ENCODE results near the gene FBXO9. TPM values are rescaled to one million over a fixed set of nuclear protein-coding genes. Genes with fewer than 3 reads are reported as not detected.
"Not testable (repeated sequence)": the region's sequence is repeated elsewhere in the genome, so short reads cannot be mapped to it uniquely, and the experiment has no call there.

Gene FBXO9
- total RNA-seq, 1 donor from 2014 or later, result 80.2 TPM

DNA sequence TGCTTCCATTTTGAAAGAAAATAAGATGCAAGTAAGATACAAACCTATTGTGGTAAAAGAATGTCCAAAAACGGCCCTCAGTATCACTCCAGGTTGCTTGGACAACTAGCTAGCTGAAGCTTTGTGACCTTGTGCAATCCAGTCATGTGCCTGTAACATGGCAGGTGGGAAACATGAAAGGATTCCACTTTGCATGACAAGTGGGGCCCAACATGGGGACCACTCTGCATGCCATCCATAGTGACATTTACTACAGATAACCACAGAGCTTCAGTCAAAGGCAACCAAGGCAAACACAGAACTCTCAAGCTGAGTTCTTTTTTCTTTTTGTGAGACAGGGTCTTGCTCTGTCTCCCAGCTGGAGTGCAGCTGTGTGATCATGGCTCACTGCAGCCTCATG is 15.8 kb upstream of the FBXO9 start:
- FAIRE-seq, result no peak
- Histone ChIP-seq H3K36me3 (ENCODE audit: insufficient read depth, low read length) (no peaks in the 10 kb centered on the region), H3K4me2 (ENCODE audit: low read length) (peak overlapping the region; percentile 83), H3K27ac (ENCODE audit: low read depth, low read length) (peak overlapping the region; percentile 98), H3K79me2 (ENCODE audit: insufficient read depth, low read length) (peaks cover 69% of the 10 kb centered on the region), H3K4me3 (ENCODE audit: insufficient read depth, low read depth, low read length) (no peak overlapping the region), H3K4me1 (ENCODE audit: insufficient read depth, low read length) (peaks cover 30% of the 10 kb centered on the region), H4K20me1 (ENCODE audit: insufficient read depth, low read length) (no peaks in the 10 kb centered on the region), H3K27me3 (ENCODE audit: insufficient read depth, low read length) (no peaks in the 10 kb centered on the region), H3K9me3 (ENCODE audit: insufficient read depth, low read depth, low read length) (no peaks in the 10 kb centered on the region), H2AFZ (ENCODE audit: low read depth, low read length) (no peak overlapping the region), H3K9ac (ENCODE audit: low read length) (no peak overlapping the region)
- no peak for TF ChIP-seq EZH2 (IDR thresholded peaks at IDR 0.05; ENCODE audit: insufficient read depth, low read length)
- TF ChIP-seq, protein P1, sequence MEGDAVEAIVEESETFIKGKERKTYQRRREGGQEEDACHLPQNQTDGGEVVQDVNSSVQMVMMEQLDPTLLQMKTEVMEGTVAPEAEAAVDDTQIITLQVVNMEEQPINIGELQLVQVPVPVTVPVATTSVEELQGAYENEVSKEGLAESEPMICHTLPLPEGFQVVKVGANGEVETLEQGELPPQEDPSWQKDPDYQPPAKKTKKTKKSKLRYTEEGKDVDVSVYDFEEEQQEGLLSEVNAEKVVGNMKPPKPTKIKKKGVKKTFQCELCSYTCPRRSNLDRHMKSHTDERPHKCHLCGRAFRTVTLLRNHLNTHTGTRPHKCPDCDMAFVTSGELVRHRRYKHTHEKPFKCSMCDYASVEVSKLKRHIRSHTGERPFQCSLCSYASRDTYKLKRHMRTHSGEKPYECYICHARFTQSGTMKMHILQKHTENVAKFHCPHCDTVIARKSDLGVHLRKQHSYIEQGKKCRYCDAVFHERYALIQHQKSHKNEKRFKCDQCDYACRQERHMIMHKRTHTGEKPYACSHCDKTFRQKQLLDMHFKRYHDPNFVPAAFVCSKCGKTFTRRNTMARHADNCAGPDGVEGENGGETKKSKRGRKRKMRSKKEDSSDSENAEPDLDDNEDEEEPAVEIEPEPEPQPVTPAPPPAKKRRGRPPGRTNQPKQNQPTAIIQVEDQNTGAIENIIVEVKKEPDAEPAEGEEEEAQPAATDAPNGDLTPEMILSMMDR (IDR thresholded peaks at IDR 0.05; ENCODE audit: insufficient read depth, low read depth, low read length), result no peak
- no peak for DNase-seq (ENCODE audit: low read depth)
- H3K27ac Mint-ChIP-seq (ENCODE audit: unreplicated experiment), result peak overlapping the region; percentile 30
- H3K27me3 Mint-ChIP-seq (ENCODE audit: low read depth, unreplicated experiment), result no peaks in the 10 kb centered on the region
- peaks cover 36% of the 10 kb centered on the region for H3K4me1 Mint-ChIP-seq (ENCODE audit: low read depth, unreplicated experiment)
- H3K9me3 Mint-ChIP-seq (ENCODE audit: unreplicated experiment), result no peaks in the 10 kb centered on the region
- no peak overlapping the region for H3K4me3 Mint-ChIP-seq (ENCODE audit: unreplicated experiment)
- H3K36me3 Mint-ChIP-seq (ENCODE audit: low read depth, unreplicated experiment), result peaks cover 4% of the 10 kb centered on the region

DNA sequence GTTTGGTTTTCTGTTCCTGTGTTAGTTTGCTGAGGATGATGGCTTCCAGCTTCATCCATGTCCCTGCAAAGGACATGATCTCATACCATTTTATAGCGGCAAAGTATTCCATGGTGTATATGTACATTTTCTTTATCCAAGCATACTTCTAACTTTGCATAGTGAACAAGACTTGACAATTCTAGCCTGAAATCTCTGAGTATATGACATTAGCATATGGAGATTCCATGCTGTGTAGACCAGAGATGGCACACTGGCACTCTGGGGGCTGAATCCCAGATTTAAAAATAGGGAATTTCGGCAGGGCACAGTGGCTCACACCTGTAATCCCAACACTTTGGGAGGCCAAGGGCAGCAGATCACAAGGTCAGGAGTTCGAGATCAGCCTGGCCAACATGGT is 13.1 kb upstream of the FBXO9 start:
- H3K9ac ChIP-seq (ENCODE audit: low read length); H3K36me3 Mint-ChIP-seq (ENCODE audit: low read depth, unreplicated experiment); FAIRE-seq; DNase-seq (ENCODE audit: low read depth); H3K4me3 ChIP-seq (ENCODE audit: insufficient read depth, low read depth, low read length); H3K27ac ChIP-seq (ENCODE audit: low read depth, low read length); H3K4me3 Mint-ChIP-seq (ENCODE audit: unreplicated experiment); H3K9me3 Mint-ChIP-seq (ENCODE audit: unreplicated experiment); H3K36me3 ChIP-seq (ENCODE audit: insufficient read depth, low read length); H3K27ac Mint-ChIP-seq (ENCODE audit: unreplicated experiment); H2AFZ ChIP-seq (ENCODE audit: low read depth, low read length); H4K20me1 ChIP-seq (ENCODE audit: insufficient read depth, low read length); H3K27me3 ChIP-seq (ENCODE audit: insufficient read depth, low read length); H3K9me3 ChIP-seq (ENCODE audit: insufficient read depth, low read depth, low read length); H3K27me3 Mint-ChIP-seq (ENCODE audit: low read depth, unreplicated experiment); H3K4me2 ChIP-seq (ENCODE audit: low read length): not testable (repeated sequence)
- Histone ChIP-seq H3K79me2 (ENCODE audit: insufficient read depth, low read length) (peaks cover 72% of the 10 kb centered on the region), H3K4me1 (ENCODE audit: insufficient read depth, low read length) (peaks cover 23% of the 10 kb centered on the region)
- H3K4me1 Mint-ChIP-seq (ENCODE audit: low read depth, unreplicated experiment), result peaks cover 21% of the 10 kb centered on the region

DNA sequence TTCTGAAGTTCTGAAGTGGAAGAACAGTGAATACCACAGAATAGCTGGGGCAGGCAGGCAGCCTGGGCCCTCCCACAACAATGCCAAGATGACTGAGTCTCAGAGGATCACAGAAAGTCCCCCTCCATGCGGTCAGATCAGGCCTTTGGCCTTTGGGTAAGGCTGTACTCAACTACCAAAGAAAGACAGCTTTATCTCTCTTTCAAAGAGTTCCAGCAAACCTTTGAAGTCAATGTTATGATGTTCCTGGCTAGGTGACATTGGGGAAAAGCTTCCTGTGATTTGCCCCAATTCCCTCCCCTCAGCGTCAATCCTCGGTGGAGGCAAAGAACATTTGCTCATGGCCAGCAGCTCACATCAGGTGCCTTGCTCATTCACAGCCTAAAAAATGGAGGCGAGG is 10.7 kb upstream of the FBXO9 start:
- Mint-ChIP-seq H3K4me3 (ENCODE audit: unreplicated experiment) (no peak overlapping the region), H3K9me3 (ENCODE audit: unreplicated experiment) (no peaks in the 10 kb centered on the region), H3K4me1 (ENCODE audit: low read depth, unreplicated experiment) (peaks cover 6% of the 10 kb centered on the region), H3K27ac (ENCODE audit: unreplicated experiment) (no peak overlapping the region), H3K36me3 (ENCODE audit: low read depth, unreplicated experiment) (peaks cover 4% of the 10 kb centered on the region), H3K27me3 (ENCODE audit: low read depth, unreplicated experiment) (no peaks in the 10 kb centered on the region)
- H3K4me3 ChIP-seq (ENCODE audit: insufficient read depth, low read depth, low read length), result no peak overlapping the region
- H4K20me1 ChIP-seq (ENCODE audit: insufficient read depth, low read length), result no peaks in the 10 kb centered on the region
- no peak overlapping the region for H3K27ac ChIP-seq (ENCODE audit: low read depth, low read length)
- DNase-seq (ENCODE audit: low read depth) (no peak), FAIRE-seq (no peak)
- H3K4me1 ChIP-seq (ENCODE audit: insufficient read depth, low read length), result peaks cover 4% of the 10 kb centered on the region
- H3K9me3 ChIP-seq (ENCODE audit: insufficient read depth, low read depth, low read length), result no peaks in the 10 kb centered on the region
- no peak overlapping the region for H3K9ac ChIP-seq (ENCODE audit: low read length)
- peaks cover 89% of the 10 kb centered on the region for H3K79me2 ChIP-seq (ENCODE audit: insufficient read depth, low read length)
- no peak overlapping the region for H3K4me2 ChIP-seq (ENCODE audit: low read length)
- H3K36me3 ChIP-seq (ENCODE audit: insufficient read depth, low read length), result no peaks in the 10 kb centered on the region
- H2AFZ ChIP-seq (ENCODE audit: low read depth, low read length), result no peak overlapping the region
- H3K27me3 ChIP-seq (ENCODE audit: insufficient read depth, low read length), result no peaks in the 10 kb centered on the region
- TF ChIP-seq EZH2 (IDR thresholded peaks at IDR 0.05; ENCODE audit: insufficient read depth, low read length), result no peak
